GM19467 (cell line): ENCODE measurements around the gene PTMA.
"Not testable (repeated sequence)": the region's sequence is repeated elsewhere in the genome, so short reads cannot be mapped to it uniquely, and the experiment has no call there.

Experiments used
- ATAC-seq: cut with Tn5 transposase; IDR thresholded peaks from one replicate; pipeline ENCODE4 v1.9.1; 2021; ENCODE audit warnings: mild to moderate bottlenecking, moderate library complexity; ENCODE audit not compliant: unreplicated experiment

PTMA gene, protein sequence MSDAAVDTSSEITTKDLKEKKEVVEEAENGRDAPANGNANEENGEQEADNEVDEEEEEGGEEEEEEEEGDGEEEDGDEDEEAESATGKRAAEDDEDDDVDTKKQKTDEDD

GRCh38 chr2:231707927-231708772, at the start of gene PTMA:
TSS of gene PTMA (plus strand) at chr2:231708525. CDS start at chr2:231708707, 182 bp downstream.
- peak; percentile 50 for ATAC-seq

GRCh38 chr2:231660073-231660472, 48.3 kb upstream of the PTMA start:
- not testable (repeated sequence) for ATAC-seq

DNA sequence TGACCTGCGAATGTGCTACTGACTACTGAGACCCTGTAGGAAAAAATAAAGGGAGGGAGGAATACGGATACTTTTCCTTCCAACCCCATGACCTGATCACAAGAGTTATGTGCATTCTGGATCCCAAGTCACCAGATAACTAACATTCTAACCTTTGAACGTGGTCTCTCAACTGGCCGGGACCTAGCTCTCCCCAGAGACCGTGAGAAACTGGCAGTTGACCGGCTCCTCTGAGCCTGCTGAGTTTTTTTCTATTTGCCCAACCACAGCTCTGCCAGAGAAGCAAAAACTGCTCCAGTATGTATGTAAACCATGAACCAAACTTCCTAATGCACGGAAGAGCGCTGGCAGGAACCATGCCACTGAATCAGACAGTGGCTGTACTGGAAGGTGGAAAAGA, 47.5 kb upstream of the PTMA start:
- no peak for ATAC-seq

GRCh38 chr2:231661422-231662027, 46.8 kb upstream of the PTMA start:
- ATAC-seq, result no peak

- ATAC-seq, result peak; percentile 60
Measured at GRCh38 chr2:231662028-231662810, 46.1 kb upstream of the PTMA start.

- no peak for ATAC-seq
Measured at GRCh38 chr2:231662811-231663457, 45.4 kb upstream of the PTMA start.

DNA sequence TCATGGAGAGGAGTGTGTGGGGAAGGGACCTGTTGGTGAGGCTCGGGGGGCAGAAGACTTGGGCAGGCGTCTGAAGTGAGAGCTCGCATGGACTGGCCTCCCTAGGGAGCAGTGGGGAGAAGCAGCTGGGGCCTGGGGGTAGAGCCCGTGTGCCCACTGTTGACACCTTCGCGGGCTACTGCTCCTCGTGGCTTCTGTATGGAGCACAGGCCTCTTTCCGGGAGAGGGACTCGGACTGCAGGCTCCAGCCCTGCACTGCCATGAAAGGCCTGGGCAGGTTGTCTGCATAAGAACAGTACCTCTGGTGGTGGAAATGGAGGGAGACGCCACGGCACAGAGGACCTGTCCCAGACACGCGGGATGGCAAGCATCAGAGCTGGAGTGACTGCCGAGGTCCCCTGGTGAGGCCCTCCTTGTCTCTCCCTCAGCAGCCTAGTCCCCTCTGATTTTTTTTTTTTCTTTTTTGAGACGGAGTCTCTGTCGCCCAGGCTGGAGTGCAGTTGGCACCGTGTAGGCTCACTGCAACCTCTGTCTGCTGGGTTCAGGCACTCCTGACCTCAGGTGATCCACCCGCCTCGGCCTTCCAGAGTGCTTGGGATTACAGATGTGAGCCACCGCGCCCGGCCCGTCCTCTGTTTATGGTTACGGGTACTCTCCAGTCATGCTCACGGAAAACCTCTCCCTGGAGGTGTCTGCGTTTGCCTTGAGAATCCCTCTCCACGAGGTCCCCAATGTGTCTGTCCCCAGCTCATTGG, 44.7 kb upstream of the PTMA start:
- no peak for ATAC-seq

- ATAC-seq, result no peak
Measured at GRCh38 chr2:231664727-231665126, 43.6 kb upstream of the PTMA start.

- ATAC-seq, result no peak
Measured at GRCh38 chr2:231665245-231666170, 42.8 kb upstream of the PTMA start.

GRCh38 chr2:231666171-231667095, 41.9 kb upstream of the PTMA start:
- ATAC-seq, result peak; percentile 49

- no peak for ATAC-seq
Measured at GRCh38 chr2:231667096-231667427, 41.3 kb upstream of the PTMA start.

GRCh38 chr2:231667496-231667895, 40.8 kb upstream of the PTMA start:
- ATAC-seq, result no peak

DNA sequence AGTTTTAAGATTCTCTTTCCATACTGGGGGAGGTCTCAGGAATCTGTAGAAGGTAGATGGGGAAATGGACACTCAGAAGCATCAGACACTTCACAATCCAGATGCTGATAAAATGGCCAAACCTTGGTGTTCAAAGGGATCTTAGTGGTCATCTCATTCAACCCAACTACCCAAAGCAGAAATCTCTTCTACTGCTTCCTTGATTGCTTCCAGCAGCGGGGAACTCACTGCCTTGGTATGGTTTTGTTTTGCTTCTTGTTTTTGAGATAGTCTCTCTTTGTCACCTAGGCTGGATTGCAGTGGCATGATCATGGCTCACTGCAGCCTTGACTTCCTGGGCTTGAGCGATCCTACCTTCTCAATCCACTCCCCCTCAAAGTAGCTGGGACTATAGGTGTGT, 39.3 kb upstream of the PTMA start:
- no peak for ATAC-seq

DNA sequence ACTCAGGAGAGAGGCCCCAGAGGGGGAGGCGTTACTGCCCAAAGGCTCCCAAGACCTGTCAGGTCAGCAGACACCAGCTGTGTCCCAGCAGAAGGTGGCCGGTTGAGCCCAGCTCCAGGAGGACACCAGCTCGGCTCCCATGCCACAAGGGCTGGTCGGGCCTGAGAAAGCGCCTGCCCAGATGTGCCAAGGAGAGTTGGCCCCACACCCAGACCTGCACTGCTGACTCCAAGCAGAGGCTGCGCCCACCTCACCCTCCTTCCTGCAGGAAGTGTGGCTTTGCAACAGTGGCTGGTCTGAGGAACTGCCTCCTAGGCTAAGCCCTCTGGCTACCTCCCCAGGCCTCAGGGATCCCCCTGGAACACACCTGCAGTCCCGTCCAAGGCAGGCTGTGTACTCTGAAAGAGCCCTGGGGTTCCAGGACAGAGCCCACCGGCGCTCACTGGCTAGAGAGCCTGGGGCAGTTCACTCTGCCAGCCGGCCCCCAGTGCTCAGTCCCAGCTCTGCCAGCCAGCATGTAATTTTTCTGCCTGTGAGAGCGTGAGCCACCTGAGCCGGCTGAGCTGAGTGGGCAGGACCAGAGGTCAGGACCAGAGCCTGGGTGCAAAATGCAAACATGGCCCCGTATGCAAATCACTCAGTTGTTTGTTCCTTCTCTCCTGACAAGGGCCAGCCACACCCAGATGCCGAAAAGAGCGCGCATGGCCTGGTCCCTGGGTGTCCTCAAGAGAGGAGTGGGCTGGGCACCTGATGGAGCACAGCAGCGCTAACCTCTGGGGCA, 36.9 kb upstream of the PTMA start:
- no peak for ATAC-seq

- peak; percentile 46 for ATAC-seq
Measured at GRCh38 chr2:231672617-231673347, 35.5 kb upstream of the PTMA start.

DNA sequence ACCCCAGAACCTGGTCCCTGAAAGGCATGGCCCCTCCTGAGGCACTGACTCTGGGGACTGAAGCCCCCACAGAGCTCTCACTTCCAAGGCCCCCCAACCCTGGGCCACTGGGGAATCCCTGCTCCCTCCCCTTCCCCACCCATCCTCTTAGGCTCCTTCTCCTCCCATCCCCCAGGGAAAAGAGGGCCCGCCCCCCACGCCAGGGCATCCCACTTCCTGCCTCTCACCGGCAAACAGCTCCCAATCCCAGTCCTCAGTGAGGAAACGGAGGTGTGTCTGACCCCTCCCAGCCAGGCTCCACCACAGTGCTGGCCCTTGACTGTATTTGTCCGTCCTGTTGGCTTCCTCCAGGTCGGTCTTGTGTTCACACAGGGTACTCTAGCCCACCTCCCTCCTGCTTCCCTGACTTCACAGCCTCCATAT, 35.0 kb upstream of the PTMA start:
- ATAC-seq, result no peak
